Measurements from ENCODE around the gene FLT4.

Gene FLT4

DNA sequence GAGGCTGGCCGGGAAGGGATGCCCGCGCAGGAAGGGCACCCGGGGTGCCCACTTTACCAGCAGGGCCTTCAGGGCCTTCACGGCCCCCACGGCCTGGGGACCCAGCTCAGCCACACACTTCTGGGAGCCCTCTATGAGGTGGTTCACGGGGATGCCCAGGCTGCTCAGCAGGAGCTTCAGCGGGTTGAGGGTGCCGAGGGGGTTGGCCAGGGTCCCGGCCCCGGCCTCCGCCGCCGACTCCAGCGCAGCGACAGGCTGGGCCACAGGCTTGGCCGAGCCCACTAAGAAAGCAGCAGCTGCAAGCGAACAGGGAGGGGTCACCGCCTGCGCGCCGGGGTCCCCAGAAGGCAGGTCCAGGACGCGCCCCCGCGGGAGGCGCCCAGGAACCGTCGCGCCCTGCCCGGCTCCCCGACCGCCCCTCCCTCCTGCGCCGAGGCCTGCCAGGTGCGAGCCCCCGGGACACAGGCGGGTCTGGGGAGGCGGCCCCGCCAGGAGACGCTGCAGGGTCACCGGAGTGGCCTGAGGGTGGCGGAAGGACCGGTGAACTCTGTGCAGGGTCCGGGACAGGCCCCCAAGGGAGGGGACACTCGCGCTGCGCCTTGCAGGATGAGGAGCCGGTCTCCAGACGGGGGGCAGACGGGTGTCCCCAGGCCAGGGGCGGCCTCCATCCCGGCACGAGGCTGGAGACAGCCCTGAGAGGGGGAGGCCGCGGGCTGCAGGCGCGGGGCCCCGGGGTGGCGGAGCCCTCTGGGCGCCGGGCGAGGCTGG, 58.7 kb downstream of the FLT4 start:
- no peak for DNase-seq (ENCODE audit: low spot score)

DNA sequence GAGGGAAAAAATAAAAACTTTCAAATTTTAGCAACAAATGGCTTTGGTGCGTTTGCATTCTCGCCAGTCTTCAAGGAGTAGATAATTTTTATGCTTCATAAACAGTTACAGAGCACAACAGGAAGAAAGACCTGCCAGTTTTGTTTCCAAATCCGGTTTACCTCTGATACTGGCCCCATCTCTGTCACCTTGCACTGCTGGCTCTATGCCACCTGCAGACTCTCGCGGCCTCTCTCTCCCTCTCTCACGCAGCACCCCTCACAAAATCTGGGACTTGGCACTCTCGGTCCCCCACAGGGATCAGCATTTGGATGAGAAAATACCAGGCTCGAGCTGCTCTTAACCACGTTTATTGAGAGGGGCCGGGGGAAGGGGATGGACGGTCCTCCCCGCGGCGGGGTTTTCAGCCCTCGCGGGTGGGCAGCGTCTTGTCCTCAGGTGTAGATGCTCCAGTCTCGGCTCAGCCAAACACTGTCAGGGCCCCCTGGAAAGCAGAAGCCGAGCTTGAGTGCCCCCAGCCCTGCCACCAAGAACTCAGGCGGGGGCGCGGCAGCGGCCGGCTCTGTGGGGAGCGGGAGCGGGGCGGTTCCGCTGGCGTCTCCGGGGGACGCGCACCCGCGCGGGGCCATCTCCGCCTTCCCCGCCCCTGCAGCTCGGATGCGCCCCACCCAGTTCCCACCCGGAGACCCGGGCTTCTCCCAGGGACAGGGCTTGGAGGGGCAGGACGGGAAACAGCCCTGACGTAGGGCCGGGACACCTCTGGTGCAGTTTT, 59.4 kb downstream of the FLT4 start:
- no peak for DNase-seq (ENCODE audit: low spot score)

DNA sequence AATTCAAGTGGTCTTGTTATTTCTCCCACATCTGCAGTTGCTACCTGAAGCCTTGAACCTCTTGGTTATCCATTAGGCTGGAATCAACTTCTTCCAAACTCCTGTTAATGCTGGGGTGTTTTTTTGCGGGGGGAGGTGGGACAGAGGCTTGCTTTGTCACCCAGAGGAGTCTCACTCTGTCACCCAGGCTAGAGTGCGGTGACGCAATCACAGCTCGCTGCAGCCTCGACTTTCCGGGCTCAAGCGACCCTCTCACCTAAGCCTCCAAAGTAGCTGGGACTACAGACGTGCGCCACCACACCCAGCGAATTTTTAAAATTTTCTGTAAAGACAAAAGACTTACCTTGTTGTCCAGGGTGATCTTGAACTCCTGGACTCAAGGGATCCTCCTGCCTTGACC, 62.5 kb downstream of the FLT4 start:
- DNase-seq (ENCODE audit: low spot score) = no peak

DNA sequence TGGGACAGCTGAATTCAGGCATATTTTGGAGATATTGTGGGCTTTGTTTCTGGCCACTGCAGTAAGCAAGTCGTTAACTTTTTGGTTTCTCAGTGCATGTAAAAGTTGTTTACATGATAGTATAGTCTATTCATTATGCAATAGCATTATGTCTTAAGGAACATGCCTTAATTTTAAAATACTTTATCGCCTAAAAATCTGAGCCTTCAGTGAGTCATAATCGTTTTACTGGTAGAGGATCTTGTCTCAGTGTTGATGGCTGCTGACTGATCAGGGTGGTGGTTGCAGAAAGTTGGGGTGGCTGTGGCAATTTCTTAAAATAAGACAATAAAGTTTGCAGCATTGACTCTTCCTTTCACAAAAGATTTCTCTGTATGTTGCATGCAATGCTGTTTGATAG, 63.2 kb downstream of the FLT4 start:
- no peak for DNase-seq (ENCODE audit: low spot score)

DNA sequence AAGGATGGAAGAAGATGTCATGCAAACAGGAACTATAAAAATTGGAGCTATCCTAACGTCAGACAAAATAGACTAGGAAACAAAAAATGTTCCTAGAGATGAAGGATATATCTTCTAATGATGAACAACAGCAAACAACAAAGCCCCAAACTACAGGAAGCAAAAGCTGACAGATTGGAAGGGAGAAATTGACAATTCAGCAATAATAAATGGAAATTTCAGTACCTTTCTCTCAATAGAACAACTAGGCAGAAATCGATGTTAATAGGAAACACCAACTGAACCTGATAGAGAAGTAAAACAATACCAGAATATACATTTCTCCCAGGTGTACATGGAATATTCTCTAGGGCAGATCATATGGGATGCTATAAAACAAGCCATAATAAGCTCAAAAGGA, 65.7 kb downstream of the FLT4 start:
- no peak for DNase-seq (ENCODE audit: low spot score)

DNA sequence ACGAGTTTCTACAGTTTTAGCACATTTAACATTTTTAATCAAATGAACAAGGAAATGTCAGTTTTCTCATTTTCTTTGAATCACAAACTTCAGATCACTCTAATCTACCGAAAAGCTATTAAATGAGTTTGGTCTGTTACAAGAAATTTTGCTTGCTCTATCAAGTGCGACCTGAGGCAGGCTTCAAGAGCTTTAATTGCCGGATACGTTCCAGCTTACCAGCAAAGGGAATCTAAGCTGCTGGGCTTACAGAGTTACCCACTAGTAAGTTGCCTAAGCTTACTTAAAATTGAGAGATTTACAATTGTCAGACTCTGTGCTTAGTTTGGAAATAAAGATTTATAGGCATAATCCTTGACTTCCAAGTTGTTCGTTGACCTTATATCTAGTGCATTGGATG, 68.7 kb downstream of the FLT4 start:
- no peak for DNase-seq (ENCODE audit: low spot score)

DNA sequence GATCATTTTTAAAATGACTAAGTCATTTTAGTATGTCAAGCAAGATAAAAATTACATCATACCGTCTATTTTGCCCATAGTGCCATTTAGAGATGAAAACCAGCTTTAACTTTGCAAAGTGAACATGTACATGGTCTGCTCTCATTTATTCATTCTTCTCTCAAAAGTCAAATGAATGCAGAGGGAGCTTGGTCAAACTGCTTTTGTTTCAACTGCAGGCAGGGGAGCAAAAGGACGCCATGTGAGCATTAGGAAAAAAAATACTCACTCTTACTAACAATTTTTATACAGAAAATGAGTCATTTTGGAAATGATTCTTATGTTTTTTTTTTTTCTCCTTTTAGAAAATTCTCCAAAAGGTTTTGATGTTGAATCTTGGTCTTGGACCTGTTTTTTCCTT, 73.8 kb downstream of the FLT4 start:
- DNase-seq (ENCODE audit: low spot score) = no peak

DNA sequence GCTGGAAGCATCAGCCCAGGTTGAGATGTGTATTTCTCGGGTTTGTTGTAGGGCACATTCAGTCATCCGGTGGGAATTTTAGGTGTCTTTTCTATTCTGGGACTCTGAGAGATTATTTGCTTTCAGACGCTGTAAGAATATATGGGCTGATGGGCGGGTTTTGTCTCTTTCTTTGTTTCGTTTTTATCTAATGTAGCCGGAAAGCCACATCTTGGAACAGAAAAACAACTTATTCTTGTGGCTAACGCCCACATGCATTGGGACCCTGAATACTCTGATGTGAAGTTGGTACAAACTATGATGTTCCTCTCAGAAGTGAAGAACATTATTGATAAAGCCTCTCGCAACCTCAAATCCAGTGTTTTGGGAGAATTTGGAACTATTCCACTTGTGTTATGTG, 80.5 kb downstream of the FLT4 start:
- no peak for DNase-seq (ENCODE audit: low spot score)

DNA sequence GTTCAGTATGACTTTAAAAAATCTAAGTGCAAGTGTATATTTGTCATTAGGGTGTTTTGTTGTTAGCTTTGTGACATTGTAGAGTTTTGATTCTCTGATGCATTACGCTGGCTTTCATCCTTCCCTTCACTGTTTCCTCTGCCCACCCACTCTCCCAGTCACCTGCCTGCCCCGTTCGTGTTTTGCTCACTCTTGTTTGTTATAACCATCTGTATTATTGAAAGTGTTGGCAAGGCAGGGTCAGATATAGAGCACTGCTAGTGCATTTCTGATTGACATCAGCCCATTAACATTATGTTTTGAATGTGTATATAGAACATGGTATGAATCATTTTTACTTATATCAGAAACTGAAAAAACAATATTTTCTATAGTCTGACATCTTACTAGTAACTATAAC, 85.4 kb downstream of the FLT4 start:
- no peak for DNase-seq (ENCODE audit: low spot score)

DNA sequence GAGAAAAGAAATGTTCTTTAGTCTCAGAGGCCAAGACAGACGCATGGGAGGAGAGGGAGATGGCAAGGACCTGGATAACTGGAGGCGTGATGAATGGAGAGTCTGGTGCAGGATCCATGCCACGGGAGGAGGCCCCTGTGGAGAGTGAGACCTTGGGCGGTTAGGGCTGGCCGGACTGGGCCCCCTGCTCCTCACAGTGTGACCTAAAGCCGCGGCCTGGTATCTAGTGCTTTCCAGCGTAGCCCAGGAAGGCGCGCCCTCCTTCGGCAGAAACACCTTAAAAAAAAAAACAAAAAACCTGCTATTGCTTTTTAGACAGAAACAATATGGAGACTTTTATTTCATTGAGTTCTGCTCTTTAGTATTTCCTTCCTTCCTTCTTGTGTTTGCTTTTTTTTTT, 91.2 kb downstream of the FLT4 start:
- DNase-seq (ENCODE audit: low spot score) = no peak

DNA sequence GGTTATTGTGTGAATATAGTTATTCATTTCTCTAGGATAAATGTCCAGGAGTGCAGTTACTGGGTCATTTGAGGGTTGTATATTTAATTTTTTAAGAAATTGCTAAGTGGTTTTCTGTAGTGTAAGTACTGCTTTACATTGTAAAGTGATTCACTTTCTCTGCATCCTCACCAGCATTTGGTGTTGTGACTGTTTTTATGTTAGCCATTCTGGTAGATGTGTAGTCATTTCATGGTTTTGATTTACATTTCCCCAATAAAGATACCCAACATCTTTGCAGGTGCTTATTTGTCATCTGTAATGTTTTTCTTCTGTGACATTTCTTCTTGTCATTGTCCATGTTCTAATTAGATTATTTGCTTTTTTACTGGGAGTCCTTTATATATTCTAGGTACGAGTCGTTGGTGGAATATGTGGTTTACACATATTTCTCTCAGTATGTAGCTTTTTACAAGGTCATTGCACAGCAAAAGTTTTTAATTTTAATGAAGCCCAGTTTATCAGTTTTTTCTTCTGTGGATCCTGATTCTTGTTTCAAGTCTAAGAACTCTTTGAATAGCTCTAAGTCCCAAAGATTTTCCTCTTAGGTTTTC, 92.1 kb downstream of the FLT4 start:
- DNase-seq (ENCODE audit: low spot score) = no peak

DNA sequence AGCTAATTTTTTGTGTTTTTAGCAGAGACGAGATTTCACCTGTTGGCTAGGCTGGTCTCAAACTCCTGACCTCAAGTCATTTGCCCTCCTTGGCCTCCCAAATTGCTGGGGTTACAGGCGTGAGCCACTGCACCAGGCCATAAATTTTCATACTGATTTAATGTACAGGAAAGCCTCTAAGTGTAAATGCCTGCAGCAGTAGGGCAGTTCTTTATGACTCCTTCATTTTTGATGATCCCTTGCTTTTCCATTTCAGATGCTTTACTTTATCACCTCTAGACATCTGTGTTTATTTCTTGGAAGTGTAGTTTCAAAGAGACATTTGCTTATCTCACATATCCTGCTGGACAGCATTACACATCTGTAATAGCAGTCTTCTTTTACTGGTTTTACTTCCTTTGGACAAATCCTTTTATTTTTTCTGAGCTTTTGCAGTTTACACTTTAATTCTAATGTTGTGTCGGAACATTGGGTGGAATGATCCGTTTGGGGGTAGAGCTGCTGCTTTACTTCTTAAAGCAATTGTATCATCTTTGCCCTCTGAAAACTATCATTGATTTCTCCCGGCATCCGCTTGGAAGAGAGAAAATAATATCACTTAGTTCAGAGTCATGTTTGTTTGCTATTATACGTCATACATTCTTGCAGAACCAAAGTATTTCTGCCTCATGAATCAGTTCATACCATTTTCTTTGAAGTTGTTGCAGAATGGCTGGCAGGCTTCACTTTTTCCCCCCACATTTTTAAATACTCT, 94.1 kb downstream of the FLT4 start:
- DNase-seq (ENCODE audit: low spot score) = no peak

DNA sequence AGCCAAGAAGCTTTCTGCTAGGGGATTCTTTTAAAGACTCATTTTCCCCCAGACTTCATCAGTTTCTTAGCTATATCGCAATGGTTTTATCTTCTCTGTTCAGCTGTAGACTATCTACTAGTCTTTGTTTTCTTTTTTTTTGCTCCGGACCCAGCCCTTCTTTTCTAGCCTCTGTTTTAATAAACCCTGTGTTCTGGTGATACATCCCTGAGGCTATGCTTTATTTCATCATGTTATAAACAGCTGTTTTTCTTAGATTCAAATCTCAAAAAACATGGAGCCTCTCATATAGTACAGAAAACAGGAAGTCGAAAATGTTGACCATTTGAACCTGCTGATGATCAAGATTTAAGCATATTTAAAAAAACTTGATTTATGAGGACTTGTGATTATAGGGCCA, 95.9 kb downstream of the FLT4 start:
- no peak for DNase-seq (ENCODE audit: low spot score)

All from SW480 (cell line).